Hepatocyte (in vitro differentiated cells): ENCODE measurements around the gene NBEAL1. TPM values are rescaled to one million over a fixed set of nuclear protein-coding genes. Genes with fewer than 3 reads are reported as not detected.
"Not testable (repeated sequence)": the region's sequence is repeated elsewhere in the genome, so short reads cannot be mapped to it uniquely, and the experiment has no call there.

Experiments used
- DNase-seq: peaks from one replicate; pipeline ENCODE4 v3.0.0-alpha.2; 2016; ENCODE audit warnings: low spot score
- H2AFZ ChIP-seq: fragments of 200-600 bp; sonication (generic); 2 replicates; pipeline ENCODE4 v1.6.0; 2016; ENCODE audit warnings: antibody characterized with exemption, mild to moderate bottlenecking
- H3K27ac ChIP-seq: fragments of 200-600 bp; sonication (generic); 2 replicates; pipeline ENCODE4 v1.5.1; 2016; ENCODE audit warnings: mild to moderate bottlenecking
- H3K27me3 ChIP-seq: fragments of 200-600 bp; sonication (generic); 2 replicates; pipeline ENCODE4 v1.6.1; 2016
- H3K36me3 ChIP-seq: fragments of 200-600 bp; sonication (generic); replicated peaks from 2 replicates; pipeline ENCODE4 v1.5.1; 2016; ENCODE audit warnings: low read depth; ENCODE audit not compliant: insufficient read depth
- H3K4me1 ChIP-seq: fragments of 200-600 bp; sonication (generic); 2 replicates; pipeline ENCODE4 v1.5.1; 2016; ENCODE audit warnings: mild to moderate bottlenecking, moderate library complexity; ENCODE audit not compliant: insufficient read depth
- H3K4me2 ChIP-seq: fragments of 200-600 bp; sonication (generic); 2 replicates; pipeline ENCODE4 v1.6.0; 2016
- H3K4me3 ChIP-seq: fragments of 200-600 bp; sonication (generic); 2 replicates; pipeline ENCODE4 v1.5.1; 2016; ENCODE audit warnings: mild to moderate bottlenecking
- H3K79me2 ChIP-seq: fragments of 200-600 bp; sonication (generic); 2 replicates; pipeline ENCODE4 v1.6.0; 2017; ENCODE audit warnings: mild to moderate bottlenecking
- H3K9me2 ChIP-seq: fragments of 200-600 bp; sonication (generic); replicated peaks from 2 replicates; pipeline ENCODE4 v1.6.0; 2017; ENCODE audit warnings: mild to moderate bottlenecking; ENCODE audit not compliant: insufficient read depth
- H3K9me3 ChIP-seq: fragments of 200-600 bp; sonication (generic); 2 replicates; pipeline ENCODE4 v1.5.1; 2016; ENCODE audit warnings: low read depth, mild to moderate bottlenecking
- H4K20me1 ChIP-seq: fragments of 200-600 bp; sonication (generic); 2 replicates; pipeline ENCODE4 v1.6.0; 2016; ENCODE audit warnings: mild to moderate bottlenecking; ENCODE audit not compliant: insufficient read depth, poor library complexity, severe bottlenecking
- CTCF ChIP-seq: fragments of 200-600 bp; sonication (generic); IDR thresholded peaks from 2 replicates; pipeline ENCODE4 v1.5.1; 2016; ENCODE audit warnings: antibody characterized with exemption, mild to moderate bottlenecking; ENCODE audit not compliant: poor library complexity
- EZH2 ChIP-seq: fragments of 200-600 bp; sonication (generic); IDR thresholded peaks from 2 replicates; pipeline ENCODE4 v1.6.1; 2016; ENCODE audit warnings: antibody characterized with exemption, mild to moderate bottlenecking, borderline replicate concordance
- EZH2phosphoT487 ChIP-seq: fragments of 200-600 bp; sonication (generic); IDR thresholded peaks from one replicate; pipeline ENCODE4 v1.6.1; 2018; ENCODE audit warnings: antibody characterized with exemption, mild to moderate bottlenecking, low read depth, moderate library complexity; ENCODE audit not compliant: unreplicated experiment, severe bottlenecking
- whole genome bisulfite sequencing: methylation state at CpG from one replicate; pipeline ENCODE4 v1.1.6; 2016; ENCODE audit warnings: low lambda C conversion rate; ENCODE audit errors: missing lambda C conversion rate; 5-methylcytosine and 5-hydroxymethylcytosine counted together
- polyA plus RNA-seq: library from polyadenylated mRNA; unstranded; fragments of >200 nt; fragmentation: Nextera tagmentation; extraction: Ambion mirVana; gene quantifications from 2 replicates; pipeline ENCODE4 v1.2.1, GENCODE V29; 2016
- total RNA-seq: library from RNA; depleted of rRNA; stranded (reverse); fragments of >200 nt; gene quantifications from 2 replicates; pipeline ENCODE4 v1.2.3, GENCODE V29; 2014

Gene NBEAL1
- total and polyA plus RNA-seq, 2 experiments from 2014 or later: 22.2 to 57.0 TPM

- TF ChIP-seq EZH2phosphoT487: no peak
- H3K4me3 ChIP-seq: no peak overlapping the region
- H3K36me3 ChIP-seq: no peaks in the 10 kb centered on the region
- no peaks in the 10 kb centered on the region for H3K9me2 ChIP-seq
- H3K4me2 ChIP-seq: no peak overlapping the region
- no peak overlapping the region for H3K27ac ChIP-seq
- 97% methylated on average over 2 of the region's 2 CpGs for WGBS
- no peaks in the 10 kb centered on the region for H4K20me1 ChIP-seq
- H3K79me2 ChIP-seq: no peaks in the 10 kb centered on the region
- H3K27me3 ChIP-seq: no peaks in the 10 kb centered on the region
- no peaks in the 10 kb centered on the region for H3K4me1 ChIP-seq
- H2AFZ ChIP-seq: no peak overlapping the region
- DNase-seq: no peak
- no peaks in the 10 kb centered on the region for H3K9me3 ChIP-seq
Observed at GRCh38 chr2:203083328-203083727, 68.7 kb downstream of the NBEAL1 start.

GRCh38 chr2:203086381-203086780 lies 71.7 kb downstream of the NBEAL1 start:
- not testable (repeated sequence) for H3K9me2 ChIP-seq, H2AFZ ChIP-seq, H3K36me3 ChIP-seq, H3K4me3 ChIP-seq, H3K27ac ChIP-seq, H3K4me1 ChIP-seq, H3K4me2 ChIP-seq, H3K9me3 ChIP-seq, H3K79me2 ChIP-seq, H4K20me1 ChIP-seq, H3K27me3 ChIP-seq, DNase-seq
- WGBS: 89% methylated on average over 1 of the region's 1 CpG

GRCh38 chr2:203090721-203091120 lies 76.0 kb downstream of the NBEAL1 start:
- H3K9me3 ChIP-seq, H3K27me3 ChIP-seq, H3K4me1 ChIP-seq, H3K79me2 ChIP-seq, H3K9me2 ChIP-seq, H3K4me3 ChIP-seq, H4K20me1 ChIP-seq, H2AFZ ChIP-seq, H3K4me2 ChIP-seq, H3K27ac ChIP-seq, DNase-seq, H3K36me3 ChIP-seq: not testable (repeated sequence)
- WGBS: 98% methylated on average over 4 of the region's 4 CpGs

GRCh38 chr2:203097735-203098134 lies 83.1 kb downstream of the NBEAL1 start:
- no peak overlapping the region for H3K27ac ChIP-seq
- H3K36me3 ChIP-seq: no peaks in the 10 kb centered on the region
- no peaks in the 10 kb centered on the region for H3K27me3 ChIP-seq
- no peaks in the 10 kb centered on the region for H3K4me1 ChIP-seq
- H3K9me2 ChIP-seq: no peaks in the 10 kb centered on the region
- H2AFZ ChIP-seq: no peak overlapping the region
- WGBS: 76% methylated on average over 1 of the region's 1 CpG
- no peak overlapping the region for H3K4me2 ChIP-seq
- no peaks in the 10 kb centered on the region for H4K20me1 ChIP-seq
- DNase-seq: peak; percentile 4
- no peaks in the 10 kb centered on the region for H3K9me3 ChIP-seq
- H3K4me3 ChIP-seq: no peak overlapping the region
- H3K79me2 ChIP-seq: no peaks in the 10 kb centered on the region
- TF ChIP-seq CTCF (peak; percentile 18), EZH2phosphoT487 (no peak), EZH2 (no peak)

GRCh38 chr2:203102357-203102756 lies 87.7 kb downstream of the NBEAL1 start:
- not testable (repeated sequence) for H4K20me1 ChIP-seq, H3K27me3 ChIP-seq, H3K36me3 ChIP-seq, H3K9me2 ChIP-seq, H3K79me2 ChIP-seq, H2AFZ ChIP-seq, H3K4me3 ChIP-seq, H3K4me2 ChIP-seq, H3K4me1 ChIP-seq, H3K27ac ChIP-seq, DNase-seq
- H3K9me3 ChIP-seq: peaks cover 17% of the 10 kb centered on the region
- WGBS: 67% methylated on average over 1 of the region's 1 CpG
